Islet precursor cell (in vitro differentiated cells): ENCODE data around the gene TRIM44.
A peak's percentile ranks its signal among the peaks of the same experiment; 100 is the strongest.
"Not testable (repeated sequence)": the region's sequence is repeated elsewhere in the genome, so short reads cannot be mapped to it uniquely, and the experiment has no call there.

Source experiments
- DNase-seq: peaks from one replicate; pipeline ENCODE4 v3.0.0-alpha.2; 2018

The TRIM44 gene

DNA sequence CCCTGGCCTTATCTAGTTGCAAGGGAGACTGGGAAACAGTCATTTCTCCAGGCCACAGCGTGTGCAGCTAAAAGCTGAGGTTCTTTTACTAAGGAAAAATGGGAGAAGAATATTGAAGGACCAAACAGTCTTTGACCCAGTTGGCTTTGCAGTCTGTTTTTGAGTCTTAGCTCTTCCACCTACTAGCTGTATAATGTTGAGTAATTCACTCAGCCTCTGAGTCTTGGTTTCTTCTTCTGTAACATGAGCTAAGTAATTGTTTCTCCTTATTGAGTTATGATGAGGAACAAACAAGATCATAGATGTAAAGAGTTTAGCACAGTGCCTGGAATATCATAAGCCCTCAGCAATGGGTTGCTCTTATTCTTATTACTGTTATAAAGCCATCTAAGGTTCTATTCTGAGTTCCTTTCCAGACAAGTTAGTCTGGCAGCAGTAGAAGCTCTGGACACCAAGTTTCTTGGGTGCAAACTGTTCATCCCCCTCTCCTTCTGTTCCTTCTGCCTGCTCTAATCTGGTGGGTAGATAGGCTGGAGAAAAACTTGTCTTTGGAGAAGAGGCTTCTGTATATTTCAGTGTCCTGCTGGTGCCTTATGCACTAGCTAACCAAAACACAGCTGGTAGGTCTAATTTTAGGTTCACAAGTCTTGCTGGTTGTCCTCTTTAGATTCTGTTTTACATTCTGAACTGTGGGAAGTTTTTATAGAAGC, 13.5 kb downstream of the TRIM44 start:
- DNase-seq = no peak

DNA sequence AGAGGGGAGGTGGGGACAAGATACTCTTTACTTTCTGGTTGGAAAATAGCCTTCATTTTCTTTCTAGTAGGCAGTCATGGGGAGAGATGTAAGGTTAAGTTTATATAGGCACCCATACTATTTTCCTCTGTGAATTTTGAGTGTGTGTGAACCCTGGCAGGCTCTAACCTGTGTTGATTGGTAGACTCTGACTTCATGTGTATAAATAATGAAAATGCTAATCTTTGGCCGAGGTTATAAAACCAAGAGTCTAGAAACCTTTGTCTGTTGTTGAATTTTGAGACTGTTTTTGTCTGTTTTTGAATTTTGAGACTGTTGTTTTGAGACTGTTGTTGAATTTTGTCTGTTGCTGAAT, 14.0 kb downstream of the TRIM44 start:
- DNase-seq = no peak

DNA sequence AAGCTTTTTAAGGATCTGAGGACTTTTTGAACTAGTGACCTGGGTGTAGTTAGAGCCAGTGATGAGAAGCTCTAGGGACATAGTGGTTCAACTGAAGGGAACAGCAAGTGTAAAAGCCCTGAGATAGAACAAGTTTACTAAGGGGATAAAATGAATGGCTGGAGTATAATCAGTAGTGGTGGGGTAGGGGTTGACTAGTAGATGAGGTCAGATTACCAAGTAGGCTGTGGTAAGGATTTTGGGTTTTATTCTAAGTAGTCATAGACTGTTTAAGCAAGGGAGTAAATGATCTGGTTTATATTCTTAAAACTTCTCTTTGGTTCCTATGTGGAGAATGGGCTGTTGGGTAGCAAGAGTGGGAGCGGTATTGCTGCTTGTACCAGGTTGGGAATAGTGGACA, 15.3 kb downstream of the TRIM44 start:
- no peak for DNase-seq

DNA sequence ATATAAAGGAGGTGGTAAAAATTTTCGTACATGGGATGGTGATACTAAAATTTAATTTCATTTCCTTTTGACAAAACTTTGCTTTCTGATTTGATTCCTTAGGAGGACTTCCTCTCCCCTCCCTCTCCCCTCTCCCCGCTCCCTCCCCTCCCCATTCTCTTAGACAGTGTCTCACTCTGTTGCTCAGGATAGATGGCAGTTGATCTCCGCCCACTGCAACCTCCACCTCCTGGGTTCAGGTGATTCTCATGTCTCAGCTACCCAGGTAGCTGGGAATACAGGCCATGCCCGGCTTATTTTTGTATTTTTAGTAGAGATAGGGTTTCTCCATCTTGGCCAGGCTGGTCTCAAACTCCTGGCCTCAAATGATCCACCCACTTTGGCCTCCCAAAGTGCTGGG, 15.9 kb downstream of the TRIM44 start:
- no peak for DNase-seq

DNA sequence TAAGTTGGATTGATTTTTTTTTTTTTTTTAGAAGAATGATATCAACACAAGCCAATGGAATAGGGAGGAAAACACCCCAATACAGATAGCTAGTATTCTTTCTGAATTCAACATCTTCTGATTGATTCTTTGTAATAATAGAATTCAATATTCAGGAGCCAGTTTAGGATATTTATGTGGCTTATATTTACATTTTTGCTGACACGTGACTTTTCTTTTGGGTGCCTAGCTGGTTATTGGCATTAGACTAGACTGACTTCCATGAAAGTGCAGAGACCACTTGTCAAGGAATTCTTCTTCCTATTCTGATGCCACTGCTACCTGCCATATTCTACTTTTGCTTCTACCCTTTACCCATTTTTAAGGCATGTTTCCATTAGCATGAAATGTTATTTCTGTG, 16.4 kb downstream of the TRIM44 start:
- DNase-seq = no peak

DNA sequence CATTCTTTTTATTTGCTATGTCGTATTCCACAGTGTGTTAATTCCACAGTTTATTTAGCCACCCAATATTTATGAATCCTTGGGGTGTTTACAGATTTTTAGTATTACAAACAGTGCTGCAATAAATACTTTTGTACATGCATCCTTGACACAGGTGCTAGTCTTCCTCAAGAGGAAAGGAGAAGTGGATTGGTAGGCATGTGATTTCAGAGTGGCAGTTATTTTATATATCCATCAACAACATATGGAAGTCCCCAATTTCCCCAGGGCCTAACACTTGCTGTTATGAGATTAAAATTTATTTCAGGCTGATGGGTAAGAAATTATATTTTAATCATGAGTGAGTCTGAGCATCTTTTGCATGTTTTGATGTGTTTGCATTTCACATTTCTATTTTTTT, 17.9 kb downstream of the TRIM44 start:
- no peak for DNase-seq

DNA sequence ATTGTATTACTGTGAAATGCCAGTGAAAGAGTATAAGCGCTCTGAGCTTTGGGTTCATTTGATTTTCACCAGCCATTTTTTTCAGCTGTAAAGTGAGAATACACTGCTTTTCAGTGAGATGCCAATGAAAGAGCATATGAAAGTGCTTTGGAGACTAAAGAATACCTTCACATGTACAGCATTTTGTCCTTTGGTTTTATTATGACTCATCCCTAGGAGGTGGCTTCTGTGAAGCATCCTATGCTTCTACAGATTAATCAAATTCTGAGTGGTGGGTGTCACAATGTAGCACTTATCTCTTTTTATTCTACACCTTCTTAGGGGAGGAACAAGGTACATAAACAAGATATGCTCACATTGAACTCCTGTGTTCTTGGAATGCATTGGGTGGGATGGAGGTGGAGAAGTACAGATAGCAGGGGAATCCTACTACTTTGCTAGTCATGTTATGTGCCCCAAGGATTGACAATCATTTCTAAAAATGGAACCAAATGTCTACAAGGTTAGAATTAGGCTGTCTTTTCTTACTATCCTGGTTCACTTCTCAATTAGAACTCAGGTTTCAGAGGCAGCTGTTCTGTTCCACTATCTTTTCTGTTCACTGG, 18.7 kb downstream of the TRIM44 start:
- DNase-seq = no peak

DNA sequence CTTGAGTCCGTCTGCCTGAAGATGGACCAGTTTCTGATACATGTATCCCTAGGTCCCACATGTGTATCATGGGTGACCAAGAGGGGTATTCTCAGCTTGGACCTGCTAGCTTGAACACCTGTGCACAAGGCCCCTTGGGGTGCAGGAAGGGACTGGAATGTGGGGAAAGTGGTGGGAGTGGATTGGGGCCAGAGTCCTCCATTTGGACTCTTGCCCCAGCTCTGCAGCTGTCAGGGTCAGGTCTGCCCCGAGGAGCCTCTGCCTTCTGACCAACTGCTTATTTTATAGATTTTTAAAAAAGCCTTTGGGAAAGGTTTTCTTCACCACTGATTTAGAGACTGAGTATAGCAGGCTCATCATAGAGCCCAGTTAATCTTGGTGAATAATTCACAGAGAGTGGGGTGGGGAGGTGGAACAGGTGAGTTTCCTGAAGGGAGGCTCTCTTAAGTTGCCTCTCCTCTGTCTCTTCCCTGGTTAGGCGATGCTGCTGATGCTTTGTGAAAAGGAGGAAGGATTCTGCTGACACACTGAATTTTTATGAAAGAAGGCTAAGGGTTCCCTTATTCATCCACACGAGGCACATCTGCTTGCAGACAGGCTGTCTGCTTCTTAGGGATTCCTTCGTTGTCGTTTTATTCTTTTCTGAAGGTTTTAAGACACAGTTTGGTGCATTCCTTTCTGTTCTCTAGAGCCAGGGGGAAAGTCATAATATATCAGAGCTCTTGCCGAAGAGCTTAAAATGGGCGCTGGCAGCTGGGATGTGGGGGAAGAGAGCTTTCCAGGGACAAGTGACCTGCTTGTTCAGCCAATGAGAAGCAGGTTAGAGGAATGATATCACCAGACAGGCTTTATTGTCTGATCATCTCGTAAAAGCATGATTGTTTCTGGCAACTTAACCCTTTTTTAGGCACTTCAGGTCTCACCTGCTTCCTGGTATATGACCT, 19.9 kb downstream of the TRIM44 start:
- DNase-seq = peak; percentile 61

DNA sequence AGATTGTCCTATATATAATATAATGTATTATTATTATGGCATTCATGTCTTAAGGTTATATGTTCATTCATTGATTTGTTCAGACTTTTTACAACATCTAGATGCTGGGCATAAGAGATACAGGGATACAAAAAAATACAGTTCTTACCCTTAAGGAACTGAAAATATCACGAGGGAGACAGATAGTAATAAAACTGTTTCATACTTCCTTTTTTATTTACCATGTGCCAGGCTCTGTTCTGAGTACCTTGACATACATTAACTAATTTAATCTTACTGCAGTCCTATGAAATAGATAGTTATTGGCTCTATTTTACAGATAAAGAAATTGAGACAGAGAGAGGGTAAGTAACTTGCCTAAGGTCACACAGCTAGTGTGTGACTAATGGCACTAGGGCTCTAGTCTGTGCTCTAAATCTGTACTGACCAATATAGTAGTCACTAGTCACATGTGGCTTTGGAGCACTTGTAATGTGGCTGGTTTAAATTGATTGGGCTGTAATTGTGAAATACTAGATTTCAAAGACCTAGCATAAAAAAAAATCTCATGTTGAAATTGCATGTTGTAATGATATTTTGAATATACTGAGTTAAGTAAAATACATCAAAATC, 21.3 kb downstream of the TRIM44 start:
- DNase-seq = no peak

DNA sequence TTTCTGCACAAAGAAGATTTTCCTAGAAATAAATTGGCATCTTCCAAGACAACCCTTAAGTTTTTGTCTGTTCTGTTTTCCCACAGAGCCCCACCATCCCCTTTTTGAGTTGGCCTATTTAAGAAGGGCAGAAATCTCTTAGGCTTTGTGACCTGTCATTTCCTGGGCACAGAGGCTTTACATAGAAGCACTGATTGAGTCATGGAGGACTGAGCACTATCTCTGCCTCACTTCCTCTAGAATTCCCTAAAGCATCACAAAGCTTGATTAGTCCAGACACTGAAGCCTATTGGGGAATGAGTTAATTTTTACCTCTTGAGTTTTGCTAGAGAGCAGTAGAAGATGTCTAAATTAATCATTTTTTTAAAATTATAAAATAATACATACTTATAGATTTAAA, 25.4 kb downstream of the TRIM44 start:
- no peak for DNase-seq

DNA sequence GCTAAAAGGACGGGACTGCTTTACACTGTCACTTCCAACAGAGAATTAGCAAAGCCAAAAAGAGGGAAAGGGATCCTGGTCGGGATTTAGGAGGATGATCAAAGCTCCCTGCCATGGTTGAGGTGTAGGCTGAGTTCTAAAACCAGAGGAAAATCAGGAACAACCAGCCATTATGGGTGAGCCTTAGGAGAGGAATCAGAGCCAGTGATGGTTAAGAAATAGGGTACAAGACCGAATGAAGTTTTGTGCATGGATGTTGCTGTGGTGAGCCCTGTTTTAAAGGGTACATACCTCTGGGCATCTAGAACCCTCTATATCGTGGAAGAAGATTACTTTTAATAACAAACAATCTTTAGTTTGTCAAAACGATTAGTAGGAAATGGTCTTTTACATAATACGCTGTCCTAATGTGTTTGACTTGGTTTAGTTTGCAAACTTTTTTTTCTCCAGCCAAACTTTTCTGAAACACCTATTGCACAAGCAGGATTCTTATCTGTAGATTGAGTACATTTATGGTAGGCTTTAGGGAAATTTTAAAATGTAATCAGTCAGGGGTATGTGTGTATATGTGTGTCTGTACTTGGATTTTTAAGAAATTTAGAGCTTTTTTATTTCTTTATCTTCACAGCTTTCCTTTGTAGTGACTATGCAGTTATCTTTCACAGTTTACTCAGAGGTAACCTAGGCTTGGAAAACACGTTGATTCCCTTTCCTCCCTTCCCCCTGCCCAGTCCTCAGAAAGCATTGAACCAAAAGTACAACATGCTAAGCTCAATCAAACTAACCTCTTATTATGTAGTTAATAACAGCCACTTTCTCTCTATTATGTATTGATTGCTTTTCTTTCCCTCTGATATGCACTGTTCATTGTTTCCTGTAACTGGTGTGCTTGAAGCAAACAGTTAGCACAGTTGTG, 26.8 kb downstream of the TRIM44 start:
- no peak for DNase-seq

DNA sequence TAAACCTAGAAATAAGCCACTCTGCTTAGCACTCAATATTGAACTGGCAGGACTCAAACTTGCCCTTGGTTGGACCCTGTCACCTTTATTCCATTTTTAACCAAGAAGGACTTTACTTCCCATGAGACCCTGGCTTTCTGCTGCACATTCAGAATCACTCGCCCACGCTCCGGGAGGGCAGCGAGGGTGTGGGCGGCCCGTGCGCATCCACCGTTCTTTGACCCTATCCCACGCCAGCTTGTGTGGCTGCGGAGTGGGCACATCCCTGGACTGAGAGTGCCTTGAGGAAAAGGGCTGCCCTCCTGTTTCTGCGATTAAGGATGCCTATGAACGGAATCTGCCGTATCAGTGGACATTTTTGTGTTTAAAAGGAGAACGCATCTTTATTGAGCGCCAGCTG, 39.6 kb downstream of the TRIM44 start:
- DNase-seq = no peak

DNA sequence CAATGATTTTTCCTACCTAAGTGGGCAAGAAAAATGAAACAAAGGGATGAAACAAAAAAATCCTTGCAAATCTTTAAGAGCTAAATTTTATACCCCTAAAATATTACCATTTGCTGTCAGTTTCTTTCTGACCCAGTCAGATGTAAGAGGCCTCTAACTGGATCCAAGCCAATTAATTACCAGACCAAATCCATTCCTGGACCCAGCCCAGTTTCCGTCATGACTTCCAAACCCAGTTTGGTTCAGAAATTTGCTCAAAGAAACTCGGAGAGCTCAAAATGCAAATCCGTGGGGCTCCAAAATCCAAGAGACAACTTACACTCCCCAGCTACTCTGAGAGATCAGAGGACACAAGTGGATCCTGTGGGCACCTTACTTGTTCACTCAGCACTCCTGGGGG, 46.8 kb downstream of the TRIM44 start:
- DNase-seq = no peak

DNA sequence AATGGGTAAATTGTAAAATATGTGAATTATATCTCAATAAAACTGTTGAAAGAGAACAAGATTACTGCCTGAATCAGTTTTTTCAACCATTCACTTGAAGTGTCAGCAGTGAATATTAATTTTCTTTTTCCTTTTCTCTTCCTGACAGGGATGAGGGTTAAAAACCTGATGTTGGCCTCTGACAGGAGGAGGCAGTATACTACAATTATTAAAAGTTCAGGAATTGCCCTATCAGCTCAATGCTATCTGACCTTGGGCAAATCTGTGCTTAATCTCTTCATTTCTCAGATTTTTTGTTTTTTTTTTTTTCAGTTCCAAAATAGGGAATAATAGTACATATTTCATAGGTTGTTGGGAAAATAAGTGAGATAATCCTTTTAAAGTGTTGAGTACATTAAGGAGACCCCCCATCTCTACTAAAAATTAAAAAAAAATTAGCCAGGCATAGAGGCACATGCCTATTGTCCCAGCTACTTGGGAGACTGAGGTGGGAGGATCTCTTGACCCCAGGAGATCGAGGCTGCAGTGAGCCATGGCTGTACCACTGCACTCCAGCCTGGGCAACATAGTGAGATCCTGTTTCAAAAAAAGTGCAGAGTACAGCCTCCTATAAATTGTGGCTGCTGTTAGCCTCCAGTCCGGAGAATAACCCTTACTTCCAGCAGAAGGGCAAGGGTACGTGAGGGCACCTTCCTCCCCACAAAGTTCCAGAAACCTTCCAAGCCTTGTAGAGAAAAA, 48.8 kb downstream of the TRIM44 start:
- no peak for DNase-seq

DNA sequence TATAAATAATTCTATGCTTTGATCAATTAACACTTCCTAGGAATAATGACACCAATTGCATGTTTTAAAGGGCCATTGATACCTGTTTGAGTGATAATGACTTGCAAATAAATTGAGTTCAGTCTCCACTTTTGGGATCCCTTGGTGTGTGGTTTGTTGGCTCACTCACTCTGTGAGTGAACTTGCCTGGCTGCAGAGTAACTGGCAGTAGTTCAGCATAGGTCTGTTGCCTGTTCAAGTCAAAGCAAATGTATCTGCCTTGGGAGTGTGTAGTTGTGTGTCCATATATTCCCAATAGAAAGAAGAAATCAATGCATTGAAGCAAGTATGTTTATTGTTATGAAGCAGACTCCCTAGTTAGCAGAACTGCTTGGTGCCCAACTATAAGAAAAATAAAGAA, 49.3 kb downstream of the TRIM44 start:
- DNase-seq = no peak

DNA sequence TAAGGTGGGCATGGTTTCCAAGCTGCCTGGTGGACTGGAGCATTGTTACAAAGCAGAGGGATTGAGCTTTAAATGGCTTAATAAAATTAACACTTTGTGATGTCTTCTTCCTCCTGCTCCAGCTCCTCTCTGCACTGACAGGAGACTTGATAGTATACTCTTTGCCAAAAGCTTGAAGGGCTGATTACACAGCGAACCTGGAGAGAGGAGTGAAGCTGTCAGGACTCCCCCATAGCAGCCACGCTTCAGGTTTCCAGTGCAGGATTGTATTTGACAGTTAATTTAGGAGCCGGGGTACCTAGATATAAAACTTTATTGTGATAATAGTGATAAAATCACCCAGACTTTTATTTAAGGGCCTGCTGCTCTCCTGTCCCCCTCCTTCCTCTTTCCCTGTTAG, 50.0 kb downstream of the TRIM44 start:
- DNase-seq = no peak

DNA sequence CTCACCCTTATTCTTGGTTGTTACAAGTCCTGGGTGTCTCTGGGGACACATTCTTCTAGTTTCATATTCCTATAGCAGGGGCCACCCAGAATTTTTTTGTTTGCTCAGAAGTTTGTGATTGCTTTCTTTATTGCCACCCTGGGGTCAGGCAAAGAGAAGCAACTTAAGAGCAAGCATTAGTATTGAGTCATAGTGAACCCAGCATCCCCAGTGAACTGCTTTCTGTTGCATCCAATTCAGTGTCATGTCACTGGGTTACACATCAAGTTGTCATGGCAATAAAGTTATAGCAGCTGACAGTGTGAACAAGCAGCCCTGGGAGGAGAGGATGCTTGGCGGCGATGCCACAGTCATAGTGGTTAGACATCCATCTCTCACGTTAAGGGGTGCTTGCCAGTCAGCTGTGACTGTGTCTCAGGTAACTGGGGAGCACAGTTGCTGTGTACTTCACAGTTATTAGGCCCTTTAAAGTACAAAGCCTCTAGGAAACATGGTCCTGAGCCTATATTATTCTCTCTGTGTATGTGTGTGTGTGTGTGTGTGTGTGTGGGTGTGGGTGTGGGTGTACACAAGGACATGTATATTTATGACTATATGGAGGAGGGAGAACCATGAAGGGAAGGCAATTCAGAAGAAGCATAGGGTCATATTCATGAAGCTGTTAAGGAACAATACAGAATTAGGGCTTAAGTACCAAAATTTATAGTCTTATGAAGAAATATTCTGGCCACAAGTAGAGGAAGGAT, 52.5 kb downstream of the TRIM44 start:
- no peak for DNase-seq

DNA sequence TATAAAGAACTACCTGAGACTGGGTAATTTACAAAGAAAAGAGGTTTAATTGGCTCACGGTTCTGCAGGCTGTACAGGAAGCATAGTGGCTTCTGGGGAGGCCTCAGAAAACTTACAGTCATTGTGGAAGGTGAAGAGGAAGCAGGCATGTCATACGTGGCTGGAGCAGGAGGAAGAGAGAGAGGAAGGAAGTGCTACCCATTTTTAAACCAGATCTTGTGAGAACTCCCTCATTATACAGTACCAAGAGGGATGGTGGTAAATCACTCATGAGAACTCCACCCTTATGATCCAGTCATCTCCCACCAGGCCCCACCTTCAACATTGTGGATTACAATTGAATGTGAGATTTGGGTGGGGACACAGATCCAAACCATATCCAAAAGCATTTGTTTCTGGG, 53.1 kb downstream of the TRIM44 start:
- not testable (repeated sequence) for DNase-seq

DNA sequence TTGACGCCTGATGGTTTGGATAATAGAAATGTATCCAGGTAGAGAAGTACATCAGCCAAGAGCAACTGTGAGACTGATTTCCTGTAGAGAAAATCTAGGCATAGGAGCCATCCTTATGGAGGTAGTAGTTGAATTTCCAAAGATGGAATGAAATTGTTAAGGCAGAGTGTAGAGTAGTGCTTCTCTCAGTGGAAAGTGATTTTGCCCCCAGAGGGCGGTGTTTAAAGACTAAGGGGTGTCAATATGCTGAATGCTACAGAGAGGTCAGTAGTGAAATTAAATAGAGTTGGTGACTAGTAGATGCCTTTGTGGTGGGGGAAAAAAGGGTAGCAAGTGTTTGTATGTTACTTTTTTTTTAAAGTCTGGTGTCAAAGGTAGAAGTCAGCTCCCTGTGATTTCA, 54.5 kb downstream of the TRIM44 start:
- DNase-seq = no peak

DNA sequence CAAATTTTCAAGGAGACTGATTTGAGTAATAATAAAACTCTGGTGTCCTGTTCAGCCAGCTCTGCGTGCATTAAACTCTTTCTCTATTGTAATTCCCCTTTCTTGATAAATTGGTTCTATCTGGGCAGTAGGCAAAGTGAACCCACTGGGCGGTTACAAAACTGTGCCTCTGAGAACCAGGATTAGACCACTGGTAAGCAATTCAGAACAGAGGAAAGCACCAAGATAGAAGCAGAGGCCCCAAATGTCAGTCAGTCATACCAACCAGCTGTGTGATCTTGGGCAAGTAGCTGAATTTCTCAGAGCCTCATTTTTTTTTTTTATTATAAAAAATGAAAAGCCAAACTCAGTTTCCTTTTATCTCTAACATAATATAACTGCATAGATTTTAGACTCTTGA, 54.9 kb downstream of the TRIM44 start:
- no peak for DNase-seq
